ENCODE data around the gene AHDC1.

AHDC1 gene

DNA sequence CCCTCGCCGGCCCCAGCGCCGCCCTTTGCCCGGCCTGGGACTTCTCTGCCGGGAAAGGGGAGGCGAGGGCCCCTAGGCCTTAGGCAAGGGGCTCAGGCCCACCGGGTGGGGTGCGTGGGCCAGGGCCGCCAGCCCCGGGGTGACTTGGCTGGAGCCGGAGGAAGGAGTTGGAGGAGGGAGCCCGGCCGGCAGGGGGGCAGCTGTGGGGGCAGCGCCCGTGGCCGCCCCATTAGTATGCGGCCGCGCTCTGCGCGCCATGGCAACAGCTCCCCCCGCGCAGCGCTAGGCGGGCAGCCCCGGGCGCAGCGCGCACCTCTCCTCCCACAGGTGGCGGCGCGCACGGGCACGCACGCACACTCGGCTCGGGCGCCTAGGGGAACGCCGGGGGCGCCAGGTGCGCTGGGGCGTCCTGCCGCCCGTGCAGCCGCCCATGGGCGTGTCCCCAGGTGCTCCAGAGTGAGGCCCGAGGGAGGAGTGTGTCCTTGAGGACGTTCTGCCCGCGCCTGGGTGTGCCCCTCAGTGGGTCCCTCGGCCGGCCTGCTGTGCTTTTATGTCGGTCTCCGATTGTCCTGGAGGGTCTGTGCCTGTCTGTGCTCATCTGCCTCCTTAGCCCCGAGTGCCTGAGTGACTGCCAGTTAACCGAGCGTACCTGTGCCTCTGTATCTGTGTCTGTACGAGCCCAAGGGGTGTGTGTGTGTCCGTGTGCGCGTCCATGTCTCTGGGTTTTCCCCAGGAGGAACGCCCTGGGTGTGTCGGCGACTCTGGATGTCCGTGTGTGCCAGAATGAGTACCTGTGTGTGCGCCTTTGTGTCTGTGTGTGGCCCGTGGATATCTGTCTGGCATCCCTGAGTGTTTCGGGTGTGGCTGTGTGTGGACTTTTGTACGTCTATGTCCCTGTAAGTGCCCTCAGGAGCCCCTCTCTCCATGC lies 75.8 kb downstream of the AHDC1 start:
- peak; percentile 54 to 56 for DNase-seq

DNA sequence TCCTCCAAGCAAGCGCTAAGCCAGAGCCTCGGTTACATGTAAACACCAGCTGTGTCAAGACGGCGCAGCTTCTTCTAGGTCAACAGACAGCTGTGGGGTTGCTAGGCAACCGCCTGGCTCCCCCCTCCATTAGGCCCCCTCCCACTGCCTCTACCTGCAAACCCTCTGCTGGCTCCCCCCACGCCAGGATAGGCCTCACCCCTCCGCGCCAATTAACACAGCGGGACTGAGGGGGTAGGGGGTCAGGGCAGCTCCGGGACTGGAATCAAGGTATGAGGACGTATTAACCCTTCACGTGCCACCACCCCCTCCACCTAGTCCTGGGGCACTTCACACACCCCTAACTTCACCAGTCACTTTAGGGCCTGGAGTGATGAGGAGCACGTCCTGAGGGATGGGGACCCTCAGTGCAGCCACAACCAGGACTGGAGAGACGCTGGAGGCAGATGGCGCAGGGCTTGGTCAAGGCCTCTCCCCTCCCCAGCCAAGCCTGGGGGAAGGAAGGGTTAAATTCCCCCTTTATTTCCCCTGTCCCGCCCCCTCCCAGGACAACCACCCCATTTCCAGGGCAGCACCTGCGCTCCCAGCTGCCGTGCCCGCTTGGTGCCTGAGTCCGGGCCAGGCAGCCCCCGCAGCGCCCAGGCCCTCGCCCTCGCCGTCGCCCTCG lies 76.6 kb downstream of the AHDC1 start:
- DNase-seq, result peak; percentile 53 to 71

DNA sequence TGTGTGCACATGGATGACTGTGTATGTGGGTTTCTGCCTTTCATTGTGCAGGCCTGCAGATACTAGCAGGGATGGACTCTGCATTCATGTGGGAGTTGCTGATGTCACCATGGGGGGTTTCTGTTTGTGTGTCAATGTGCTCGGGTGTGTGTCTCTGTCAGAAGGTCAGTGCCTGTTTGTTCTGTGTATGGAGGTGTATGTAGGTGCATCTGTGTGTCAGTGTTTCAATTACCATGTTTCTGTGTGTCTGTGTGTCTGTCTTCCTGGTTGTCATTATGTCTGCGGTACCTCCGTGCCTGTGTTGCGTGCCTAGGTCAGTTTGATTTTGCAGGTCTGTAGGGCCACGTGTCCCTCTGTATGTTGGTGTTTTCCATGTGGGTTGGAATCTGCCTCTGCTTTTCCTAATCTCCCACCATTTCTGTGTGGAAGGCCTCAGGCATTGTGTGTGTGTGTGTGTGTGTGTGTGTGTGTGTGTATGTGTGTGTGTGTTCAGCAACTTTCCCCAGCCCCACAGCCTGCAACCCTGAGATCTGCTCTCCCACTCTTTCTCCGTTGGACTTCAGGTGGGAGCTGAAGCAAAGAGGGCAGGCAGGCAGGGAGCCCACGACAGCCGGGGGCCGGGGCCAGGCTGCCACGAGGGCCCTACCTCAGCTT lies 77.2 kb downstream of the AHDC1 start:
- DNase-seq, result no peak

DNA sequence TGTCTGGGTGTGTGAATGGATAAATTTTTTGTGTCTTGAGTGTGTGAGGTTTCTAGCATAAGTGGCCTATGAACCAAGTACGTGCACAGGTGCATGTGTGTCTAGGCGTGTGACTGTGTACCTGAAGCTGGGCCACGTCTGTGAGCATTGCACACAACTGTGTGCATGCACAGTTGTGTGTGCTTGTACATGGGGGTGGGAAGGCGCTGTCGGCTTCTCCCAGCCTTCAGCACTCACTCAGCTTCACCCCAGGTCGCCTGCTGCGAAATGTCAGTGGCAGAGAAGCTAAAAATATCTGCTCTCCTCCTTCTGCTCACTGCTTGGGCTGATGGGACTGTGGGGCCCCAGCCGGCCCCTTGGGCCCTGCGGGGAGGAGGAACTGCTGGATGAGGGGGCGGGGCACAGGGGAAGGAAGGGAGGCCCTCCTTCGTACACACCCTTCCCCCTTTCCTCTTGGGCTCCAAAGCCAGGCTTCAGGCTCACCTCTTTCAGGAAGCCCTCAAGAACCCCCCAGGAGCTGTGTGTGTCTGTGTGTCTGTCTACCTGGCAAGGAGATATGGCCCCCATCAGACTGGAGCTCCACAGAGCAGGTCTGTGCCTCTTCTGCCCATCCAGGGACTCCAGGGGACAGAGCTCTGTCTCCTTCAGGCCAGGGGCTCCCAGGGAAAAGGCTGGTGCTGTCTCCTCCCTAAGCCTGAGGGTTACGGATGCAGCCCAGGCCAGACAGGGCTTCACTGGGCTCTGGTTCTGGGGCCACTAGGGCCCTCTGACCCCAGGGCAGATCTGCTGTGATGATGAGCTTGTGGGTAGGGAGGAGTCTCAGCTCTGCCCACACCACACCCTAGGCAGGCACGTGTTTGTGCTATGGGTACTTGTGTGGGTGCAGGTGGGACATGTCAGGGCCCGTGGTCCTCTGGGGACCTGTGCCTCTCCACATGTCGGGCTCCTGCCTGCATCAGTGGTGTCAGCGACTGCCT lies 78.4 kb downstream of the AHDC1 start:
- peak; percentile 50 to 57 for DNase-seq

DNA sequence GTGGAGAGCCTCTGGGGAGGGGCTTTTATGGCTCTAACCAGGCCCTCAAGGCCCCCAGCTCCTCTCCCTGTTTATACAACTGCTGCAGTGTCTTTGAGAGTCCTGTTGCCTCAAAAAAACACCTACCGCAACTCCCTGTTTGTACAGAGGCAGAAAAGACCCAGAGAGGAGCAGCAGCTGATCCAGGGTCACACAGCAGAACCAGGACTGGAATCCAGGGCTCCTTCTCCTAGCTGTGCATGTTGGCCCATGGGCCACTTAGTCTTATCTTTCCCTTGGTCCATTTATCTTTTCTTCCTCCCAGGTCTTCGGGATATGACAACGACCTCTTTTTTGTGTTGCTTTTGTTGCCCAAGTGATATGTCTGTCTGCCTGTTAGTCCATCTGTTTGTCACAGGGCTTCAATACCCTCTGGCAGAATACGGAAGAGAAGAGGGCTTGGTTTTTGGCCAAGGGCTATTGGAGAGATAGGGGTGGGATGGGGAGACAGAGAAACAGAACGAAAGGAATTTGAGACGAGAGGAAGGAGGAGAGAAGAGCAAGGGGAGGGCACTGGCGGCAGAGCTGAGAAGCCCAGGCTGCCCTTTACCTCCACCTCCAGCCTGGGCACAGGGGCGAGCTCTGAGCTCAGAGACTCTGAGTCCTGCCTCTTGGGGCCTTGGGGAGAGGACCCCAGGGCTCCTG lies 80.5 kb downstream of the AHDC1 start:
- DNase-seq, result no peak

DNA sequence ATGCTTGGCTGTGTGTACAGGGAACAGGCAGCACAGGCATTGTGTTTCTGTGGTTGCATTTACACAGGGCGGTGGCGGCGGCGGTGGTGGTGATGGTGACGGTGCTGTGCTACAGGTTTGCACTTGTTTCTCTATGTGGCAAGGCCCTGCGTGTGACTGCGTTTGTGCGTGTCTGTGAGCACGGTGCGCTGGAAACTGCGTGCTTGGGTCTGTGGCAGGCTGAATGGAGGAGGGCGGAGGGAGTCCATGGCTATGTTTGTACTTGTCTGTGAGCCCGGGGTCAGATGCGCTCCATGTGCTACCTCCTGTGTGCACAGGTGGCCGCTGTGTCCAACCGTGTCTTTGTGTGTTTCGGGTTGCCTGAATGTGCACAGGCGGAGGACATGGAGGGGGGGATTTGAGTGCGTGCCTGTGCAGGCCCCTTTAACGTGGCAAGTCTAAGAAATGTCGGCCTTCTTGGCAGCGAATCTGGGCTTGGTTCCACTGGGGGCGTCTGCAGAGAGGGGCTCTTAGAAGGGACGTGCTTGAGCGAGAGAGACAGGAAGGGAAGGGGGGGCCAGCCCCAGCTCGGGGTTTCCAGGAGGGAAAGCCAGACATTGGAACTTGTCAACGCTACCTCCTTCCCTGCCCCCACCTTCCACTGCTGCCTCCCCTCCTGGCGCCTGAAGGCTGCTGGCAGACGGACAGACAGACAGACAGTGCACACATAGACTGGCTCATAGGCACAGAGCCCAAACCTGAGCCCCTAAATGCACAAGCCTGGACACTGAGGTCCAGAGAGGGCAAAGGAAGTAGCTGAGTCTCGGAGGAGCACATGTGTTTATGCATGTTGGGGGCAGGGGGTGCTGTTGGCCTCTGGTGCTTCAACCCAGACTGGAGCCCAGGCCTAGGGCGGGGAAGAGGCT lies 81.3 kb downstream of the AHDC1 start:
- peak; percentile 47 to 60 for DNase-seq

DNA sequence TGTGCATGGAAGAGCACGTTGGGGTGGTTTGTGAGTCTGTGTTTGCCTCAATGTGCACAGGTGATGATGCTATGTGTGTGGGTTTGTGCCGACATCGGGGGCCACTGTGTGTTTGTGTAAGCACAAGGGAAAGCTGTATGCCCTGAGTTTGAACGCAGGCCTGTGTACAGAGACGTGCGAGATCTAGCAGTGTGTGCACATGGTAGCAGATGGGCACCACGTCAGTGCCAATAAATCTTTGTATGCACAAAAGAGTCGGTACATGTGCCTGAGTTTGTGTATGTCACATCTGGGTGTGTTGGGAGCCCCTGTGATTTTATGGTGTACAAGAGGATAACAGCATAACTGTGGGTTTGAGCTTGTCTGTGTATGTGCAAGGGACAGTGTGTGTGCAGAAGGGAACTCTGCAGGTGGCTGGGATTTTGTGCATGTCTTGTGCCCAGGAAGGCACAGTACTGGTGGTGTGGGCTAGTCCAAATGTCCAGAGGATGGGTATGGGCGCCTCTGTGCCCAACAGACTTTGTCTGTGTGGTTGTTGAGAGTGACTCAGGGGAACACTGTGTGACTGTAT lies 82.0 kb downstream of the AHDC1 start:
- DNase-seq, result no peak

DNA sequence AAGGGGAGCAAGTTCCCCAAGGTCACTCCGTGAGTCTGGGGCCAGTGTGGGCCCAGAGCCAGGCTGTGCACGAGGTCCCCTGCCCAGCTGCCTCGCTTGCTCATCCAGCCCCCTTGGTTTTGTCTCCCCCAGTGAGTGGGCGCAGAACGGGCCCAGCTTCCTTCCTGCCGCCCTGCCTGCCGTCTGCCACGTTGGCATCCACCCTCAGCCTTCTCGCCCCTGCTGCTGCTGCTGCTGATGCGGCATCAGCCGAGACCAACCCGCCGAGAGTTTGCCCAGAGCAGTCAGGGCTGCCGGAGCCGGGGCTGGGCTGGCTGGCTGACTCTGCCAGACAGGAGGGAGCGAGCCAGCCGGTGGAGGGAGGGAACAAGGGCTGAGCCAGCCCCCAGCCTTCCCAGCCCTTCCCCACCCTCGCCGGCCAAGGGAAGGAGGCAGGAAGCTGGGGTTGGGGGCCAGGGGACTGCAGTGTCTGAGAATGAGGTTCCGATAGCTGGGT lies 82.6 kb downstream of the AHDC1 start:
- DNase-seq, result peak in 1 of 2 donors; percentile 40

DNA sequence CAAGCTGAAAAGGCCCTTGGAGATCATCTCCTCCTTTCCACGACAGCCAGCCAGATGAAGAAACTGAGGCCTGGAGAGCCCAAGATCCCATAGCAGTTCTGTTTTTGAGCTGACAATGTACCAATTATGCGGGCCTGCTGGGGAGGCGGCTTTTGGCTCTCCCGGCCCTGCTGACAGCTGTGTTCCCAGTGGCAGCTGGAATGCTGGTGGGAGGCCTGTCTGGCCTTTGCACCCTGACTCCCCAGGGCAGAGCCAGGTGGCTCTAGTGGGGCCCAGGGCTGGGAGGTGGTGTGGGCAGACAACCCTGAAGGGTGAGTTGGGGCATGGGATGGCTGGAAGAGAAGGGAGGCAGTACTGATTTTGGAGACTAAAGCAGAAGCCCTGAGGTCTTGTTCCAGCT lies 83.3 kb downstream of the AHDC1 start:
- DNase-seq, result no peak

DNA sequence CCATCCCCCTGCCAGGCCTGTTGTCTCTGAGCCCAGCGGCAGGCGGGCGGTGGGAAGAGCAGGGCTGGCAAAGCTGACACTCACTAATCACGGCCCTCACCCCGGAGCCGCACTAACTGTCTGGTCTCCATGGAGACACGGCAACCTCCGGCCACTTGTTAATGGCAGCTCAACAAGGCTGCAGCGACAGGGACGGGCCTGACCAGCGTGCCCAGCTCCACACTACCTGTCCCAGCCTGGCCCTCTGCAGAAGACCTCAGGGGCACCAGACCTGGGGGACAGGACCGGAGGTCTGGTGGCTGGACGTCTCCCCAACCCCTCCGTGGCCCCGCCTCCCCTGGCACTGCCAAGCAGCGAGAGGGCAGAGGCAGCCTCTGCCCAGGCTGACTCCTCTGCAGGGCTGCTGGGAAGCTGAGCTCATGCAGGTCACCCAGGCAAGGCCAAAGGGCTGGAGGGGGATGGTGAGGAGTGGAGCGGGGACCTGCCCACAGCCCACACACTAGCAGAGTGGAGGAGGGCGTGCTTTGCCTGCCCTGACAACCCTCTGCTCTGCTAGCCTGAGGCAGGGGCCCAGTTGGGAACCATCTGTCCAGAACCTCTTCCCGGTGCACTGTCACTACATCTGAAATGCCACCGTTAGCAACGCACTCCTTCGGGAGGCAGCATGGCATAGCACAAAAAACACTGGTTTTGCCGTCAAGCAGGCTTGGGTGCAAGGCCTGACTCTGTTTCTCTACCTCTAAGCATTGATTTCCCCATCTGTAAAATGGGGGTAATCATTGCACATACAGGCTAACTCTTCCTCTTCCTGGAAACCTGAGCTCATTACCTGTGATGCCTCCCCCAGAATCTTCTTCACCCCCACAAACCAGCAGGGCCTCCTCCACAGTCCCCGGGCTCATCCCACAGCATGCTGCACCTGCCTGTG lies 84.3 kb downstream of the AHDC1 start:
- DNase-seq, result no peak

DNA sequence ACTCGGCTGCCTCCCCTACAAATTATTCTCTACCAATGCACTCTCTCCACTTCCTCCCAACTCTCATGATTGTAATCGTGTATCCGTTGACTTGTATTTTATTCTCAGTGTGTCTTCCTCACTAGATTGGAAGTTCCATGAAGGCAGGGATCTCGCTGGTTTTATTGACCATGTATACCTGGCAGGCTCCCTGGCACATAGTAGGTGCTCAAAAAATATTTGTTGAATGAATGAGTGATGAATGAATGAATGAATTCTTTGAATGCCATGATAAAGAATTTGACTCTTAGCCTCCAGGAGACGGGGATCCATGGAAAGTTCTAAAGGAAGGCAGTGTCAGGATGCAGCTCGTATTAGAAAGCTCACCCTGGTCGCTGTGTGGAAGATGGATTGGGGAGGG lies 85.1 kb downstream of the AHDC1 start:
- no peak for DNase-seq

DNA sequence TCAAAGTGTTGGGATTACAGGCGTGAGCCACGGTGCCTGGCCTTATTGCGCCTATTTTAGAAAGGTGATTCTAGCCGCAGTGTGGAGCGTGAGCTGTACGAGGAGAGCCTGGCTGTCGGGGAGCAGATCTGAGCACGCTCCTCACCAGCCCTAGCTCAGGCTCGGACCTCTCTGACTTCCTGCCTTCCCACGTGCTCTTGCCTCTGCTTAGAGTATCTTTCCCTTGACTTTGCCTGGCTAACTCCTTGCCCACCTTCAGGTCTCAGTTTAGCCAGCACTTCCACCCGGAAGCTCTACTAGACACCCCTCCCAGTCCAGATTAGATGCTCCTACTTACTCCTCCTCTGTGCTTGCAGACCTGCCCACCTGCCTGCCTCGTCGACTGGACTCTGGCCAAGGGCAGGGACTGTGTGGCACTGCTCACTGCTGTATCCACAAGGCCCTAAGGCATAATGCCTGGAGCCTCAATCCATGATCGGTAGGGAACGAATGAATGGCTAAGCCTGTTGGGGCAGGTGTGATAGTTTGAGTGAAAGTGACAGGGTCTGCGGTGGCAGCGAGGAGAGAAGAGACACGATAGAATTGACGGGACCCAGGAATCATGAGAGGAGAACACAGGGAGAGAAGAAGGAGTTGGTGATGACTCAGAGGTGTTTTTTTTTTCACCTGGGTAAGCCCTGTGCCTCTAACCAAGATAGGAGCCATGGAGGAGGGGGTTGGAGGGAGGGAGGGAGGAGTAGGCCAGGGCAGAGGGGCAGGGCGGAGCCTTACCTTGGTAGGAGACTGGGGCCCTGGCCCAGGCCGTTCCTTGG lies 85.8 kb downstream of the AHDC1 start:
- DNase-seq, result no peak

DNA sequence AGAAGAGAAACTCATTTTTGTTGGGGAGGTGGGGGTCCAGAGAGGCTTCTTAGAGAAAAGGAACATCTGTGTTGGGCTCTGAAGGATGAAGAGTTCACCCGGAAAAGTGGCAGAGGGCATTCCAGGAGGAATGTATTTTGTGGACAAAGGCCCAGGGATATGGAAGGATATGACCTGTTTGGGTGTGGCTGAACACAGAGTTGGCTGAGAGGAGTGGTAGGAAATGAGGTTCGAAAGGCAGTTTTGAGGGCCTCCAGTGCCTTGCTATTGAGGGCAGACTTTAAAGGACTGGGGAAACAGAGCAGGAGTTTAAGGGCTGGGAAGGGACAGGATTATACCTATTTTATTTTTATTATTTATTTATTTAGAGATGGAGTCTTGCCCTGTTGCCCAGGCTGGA lies 86.6 kb downstream of the AHDC1 start:
- DNase-seq, result no peak

DNA sequence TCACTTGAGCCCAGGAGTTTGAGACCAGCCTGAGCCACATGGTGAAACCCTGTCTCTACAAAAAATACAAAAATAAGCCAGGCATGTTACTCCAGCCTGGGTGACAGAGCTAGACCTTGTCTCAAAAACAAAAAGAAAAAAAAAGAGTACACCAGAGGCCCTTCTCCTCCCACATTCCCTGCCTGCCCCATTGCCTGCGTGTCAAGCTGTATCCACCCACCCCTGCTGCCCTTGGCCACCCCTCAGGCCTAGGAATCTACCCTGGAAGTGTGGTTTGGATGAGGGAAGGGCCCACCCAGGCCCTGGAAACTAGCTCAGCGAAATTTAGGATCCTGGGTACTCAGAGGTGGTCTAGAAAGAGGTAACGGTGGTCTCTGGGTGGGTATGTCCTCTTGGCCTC lies 88.3 kb downstream of the AHDC1 start:
- no peak for DNase-seq

DNA sequence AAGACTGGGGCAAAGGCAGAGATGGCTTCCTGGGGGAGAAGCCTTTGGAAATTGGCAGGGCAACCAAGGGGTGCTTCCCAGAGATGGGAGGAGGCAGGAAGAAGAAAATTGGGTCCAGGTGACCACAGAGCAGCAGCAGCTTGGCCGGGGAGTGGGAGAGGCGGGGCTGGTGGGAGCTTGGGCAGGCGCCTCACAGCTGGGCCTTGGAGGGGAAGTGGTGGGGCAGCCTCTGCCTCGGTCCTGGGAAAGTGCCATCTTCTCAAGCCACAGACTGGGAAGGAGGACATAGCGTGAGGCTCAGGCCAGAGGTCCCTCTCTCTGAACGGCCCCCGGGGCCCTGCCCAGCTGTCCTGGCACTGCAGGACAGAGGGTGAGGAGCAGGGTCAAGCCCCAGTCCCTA lies 90.0 kb downstream of the AHDC1 start:
- no peak for DNase-seq

DNA sequence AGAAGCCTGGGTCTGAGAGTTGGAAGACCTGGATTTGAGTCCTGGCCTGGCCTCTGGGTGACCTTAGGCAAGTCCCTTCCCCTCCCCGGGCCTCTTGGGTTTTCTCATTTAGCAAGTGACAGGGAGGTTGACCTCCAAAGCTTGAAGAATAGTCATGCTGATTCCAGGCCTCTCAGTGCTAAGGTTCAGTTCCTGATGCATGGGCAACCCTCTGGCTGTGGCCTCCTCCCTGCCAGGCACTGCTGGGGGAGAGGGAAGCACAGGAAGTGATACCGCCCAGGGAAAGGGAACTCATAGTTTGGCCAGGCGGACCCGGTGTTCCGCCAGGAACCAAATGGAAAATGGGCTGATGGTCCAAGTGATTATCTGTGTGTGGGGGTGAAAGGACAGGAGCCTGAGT lies 90.4 kb downstream of the AHDC1 start:
- no peak for DNase-seq

DNA sequence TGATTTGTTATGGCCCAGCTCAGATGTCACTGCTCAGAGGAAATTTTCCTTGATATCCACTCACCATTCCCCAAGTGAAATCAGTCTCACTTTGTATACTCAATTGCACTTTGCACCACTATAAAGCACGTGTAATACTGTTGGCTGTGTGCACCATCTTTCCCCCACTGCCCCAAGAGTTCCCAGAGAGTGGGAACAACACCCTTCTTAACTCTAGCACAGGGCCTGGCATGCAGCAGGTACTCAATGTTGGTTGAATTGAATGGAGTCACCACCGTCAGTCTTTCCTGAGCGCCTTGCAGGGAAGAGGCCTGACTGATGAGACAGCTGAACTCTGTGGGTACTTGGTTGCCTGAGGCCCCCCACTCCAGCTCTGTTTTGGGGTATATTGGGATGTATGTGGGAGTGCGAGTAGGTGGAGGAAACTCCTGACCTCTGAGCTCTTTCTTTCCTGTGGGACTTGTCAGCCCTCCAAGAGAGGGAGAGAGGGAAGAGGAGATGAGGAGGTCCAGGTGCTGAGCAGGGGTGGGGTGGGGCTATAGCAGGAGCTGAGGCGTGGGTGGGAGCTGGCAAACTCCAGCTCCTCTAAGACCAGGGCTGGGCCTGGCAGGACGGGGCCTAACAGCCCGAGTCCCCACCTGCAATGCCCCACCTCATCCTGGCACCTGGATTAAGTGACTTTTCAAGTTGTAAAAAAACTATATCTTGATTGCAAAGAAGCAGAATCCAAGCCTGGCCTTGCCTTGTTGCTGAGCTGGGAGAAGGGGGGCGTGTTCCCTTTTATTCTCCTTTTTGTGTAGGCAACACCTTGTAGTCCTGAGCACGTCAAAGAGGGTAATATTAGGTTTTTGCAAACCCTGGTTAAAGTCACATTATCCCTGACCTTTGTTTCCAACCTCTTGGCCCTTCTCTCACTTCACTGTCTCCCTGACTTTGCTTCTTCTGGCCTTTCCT lies 94.5 kb downstream of the AHDC1 start:
- DNase-seq, result no peak
